Endodermal cell (in vitro differentiated cells): ENCODE results near the gene ZCCHC10. TPM values are rescaled to one million over a fixed set of nuclear protein-coding genes. Genes with fewer than 3 reads are reported as not detected.

Source experiments
- DNase-seq: peaks from one replicate; pipeline ENCODE4 v3.0.0-alpha.2; 2017
- H3K27ac ChIP-seq: 2 replicates; pipeline ENCODE4 v1.5.1; 2013; ENCODE audit warnings: mild to moderate bottlenecking, low read depth, low read length, moderate library complexity
- H3K27me3 ChIP-seq: 2 replicates; pipeline ENCODE4 v1.6.1; 2013; ENCODE audit warnings: mild to moderate bottlenecking, low read length, moderate library complexity; ENCODE audit not compliant: insufficient read depth, control insufficient read depth, poor library complexity, severe bottlenecking
- H3K36me3 ChIP-seq: 2 replicates; pipeline ENCODE4 v1.7.0; 2013; ENCODE audit warnings: mild to moderate bottlenecking, low read length, moderate library complexity; ENCODE audit not compliant: control insufficient read depth, insufficient read depth
- H3K4me1 ChIP-seq: one replicate; pipeline ENCODE4 v1.7.0; 2013; ENCODE audit warnings: low read length; ENCODE audit not compliant: control insufficient read depth, insufficient read depth
- H3K4me3 ChIP-seq: 2 replicates; pipeline ENCODE4 v1.5.1; 2013; ENCODE audit warnings: mild to moderate bottlenecking, low read length, moderate library complexity
- H3K9ac ChIP-seq: 2 replicates; pipeline ENCODE4 v1.6.1; 2013; ENCODE audit warnings: mild to moderate bottlenecking, low read length, moderate library complexity; ENCODE audit not compliant: poor library complexity, severe bottlenecking; ENCODE audit errors: extremely low read depth
- H3K9me3 ChIP-seq: 2 replicates; pipeline ENCODE4 v1.6.1; 2013; ENCODE audit warnings: mild to moderate bottlenecking, low read length, moderate library complexity; ENCODE audit not compliant: control insufficient read depth
- H3K27ac Mint-ChIP-seq: 2 replicates; pipeline ENCODE4 v1.8.0; 2020; ENCODE audit warnings: mixed read lengths
- H3K27me3 Mint-ChIP-seq: 2 replicates; pipeline ENCODE4 v1.8.0; 2021; ENCODE audit warnings: mild to moderate bottlenecking, mixed read lengths; ENCODE audit not compliant: insufficient read depth
- H3K36me3 Mint-ChIP-seq: 2 replicates; pipeline ENCODE4 v1.8.0; 2020; ENCODE audit warnings: low read depth, mixed read lengths
- H3K4me1 Mint-ChIP-seq: 2 replicates; pipeline ENCODE4 v1.8.0; 2020; ENCODE audit warnings: mixed read lengths
- H3K4me3 Mint-ChIP-seq: 2 replicates; pipeline ENCODE4 v1.8.0; 2020; ENCODE audit warnings: mild to moderate bottlenecking, moderate library complexity, mixed read lengths
- H3K9me3 Mint-ChIP-seq: 2 replicates; pipeline ENCODE4 v1.8.0; 2020; ENCODE audit warnings: mild to moderate bottlenecking, mixed read lengths
- WGBS, 2 experiments: methylation state at CpG; one replicate each; pipeline versions ENCODE4 v1.1.5 to v1.1.7; 2013; ENCODE audit warnings: missing lambda C conversion rate in 2 of 2, mixed read lengths in 1 of 2; ENCODE audit not compliant: insufficient coverage in 1 of 2, insufficient read length in 1 of 2; 5-methylcytosine and 5-hydroxymethylcytosine counted together
- total RNA-seq, 2 donors: library from RNA; stranded (reverse); fragmentation: NEBNext Ultra II Directional in 1 of 2; extraction: Animal tissue kit (Norgen Biotek cat#: 25700) in 1 of 2; gene quantifications; 2 replicates in 1 of 2; 3 replicates in 1 of 2; pipeline ENCODE4 v1.2.1, GENCODE V29; 2021
- TF ChIP-seq, protein P1 (sequence below): fragments of 200-600 bp; sonication (generic); conservative IDR thresholded peaks from 2 replicates; pipeline ENCODE4 v1.5.0; 2021; ENCODE audit warnings: antibody characterized with exemption, mild to moderate bottlenecking

The ZCCHC10 gene
- total RNA-seq, 2 donors from 2014 or later: 35.1 to 36.6 TPM

DNA sequence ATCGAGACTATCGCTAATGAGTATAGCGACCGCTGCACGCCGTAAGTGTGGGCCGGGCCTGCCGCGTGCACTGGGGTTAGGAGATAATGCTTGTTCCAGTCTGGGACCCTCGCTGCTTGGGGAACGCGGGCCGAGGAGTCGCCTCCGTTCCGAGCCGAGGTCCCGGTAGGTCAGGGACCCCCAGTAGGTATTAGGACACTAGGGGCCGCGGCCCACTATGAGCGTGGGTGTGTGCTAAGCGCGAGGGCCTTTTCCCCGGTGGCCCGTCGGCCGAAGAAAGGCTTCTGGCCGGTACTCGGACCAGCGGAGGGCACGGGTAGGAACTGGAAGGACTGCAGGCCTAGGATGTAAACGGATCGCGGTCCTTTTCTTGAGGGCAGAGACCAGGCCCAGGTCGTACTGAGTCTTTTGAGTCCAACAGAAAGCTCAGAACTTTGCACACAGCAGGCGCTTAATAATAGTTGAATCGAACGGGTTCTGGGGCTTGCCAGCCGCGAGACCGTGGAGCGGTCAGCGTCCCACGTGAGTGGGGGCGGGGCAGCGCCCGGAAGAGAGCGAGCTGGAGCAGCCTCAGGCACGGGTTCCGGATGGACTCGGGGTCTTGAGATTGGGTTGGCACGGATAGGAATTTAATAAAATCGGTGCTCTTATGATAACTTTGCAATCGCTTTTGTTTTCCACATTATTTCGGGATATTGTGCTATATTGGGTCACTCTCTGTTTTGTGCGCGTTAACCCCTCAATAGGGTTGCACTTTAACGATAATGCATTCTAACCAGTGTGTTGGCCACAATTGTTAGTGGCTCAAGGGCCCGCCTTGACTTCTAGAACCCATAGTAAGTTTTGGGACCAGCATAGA lies 26.2 kb upstream of the ZCCHC10 start:
- 1% methylated on average over 40 to 59 of the region's 59 CpGs for WGBS, 2 experiments
- peaks cover 13% of the 10 kb centered on the region for H3K36me3 Mint-ChIP-seq
- DNase-seq: peak; percentile 77
- TF ChIP-seq, protein P1, sequence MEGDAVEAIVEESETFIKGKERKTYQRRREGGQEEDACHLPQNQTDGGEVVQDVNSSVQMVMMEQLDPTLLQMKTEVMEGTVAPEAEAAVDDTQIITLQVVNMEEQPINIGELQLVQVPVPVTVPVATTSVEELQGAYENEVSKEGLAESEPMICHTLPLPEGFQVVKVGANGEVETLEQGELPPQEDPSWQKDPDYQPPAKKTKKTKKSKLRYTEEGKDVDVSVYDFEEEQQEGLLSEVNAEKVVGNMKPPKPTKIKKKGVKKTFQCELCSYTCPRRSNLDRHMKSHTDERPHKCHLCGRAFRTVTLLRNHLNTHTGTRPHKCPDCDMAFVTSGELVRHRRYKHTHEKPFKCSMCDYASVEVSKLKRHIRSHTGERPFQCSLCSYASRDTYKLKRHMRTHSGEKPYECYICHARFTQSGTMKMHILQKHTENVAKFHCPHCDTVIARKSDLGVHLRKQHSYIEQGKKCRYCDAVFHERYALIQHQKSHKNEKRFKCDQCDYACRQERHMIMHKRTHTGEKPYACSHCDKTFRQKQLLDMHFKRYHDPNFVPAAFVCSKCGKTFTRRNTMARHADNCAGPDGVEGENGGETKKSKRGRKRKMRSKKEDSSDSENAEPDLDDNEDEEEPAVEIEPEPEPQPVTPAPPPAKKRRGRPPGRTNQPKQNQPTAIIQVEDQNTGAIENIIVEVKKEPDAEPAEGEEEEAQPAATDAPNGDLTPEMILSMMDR: no peak
- Histone ChIP-seq H3K27me3 (no peaks in the 10 kb centered on the region), H3K27ac (peak overlapping the region; percentile 99), H3K36me3 (peaks cover 5% of the 10 kb centered on the region), H3K4me3 (peak overlapping the region; percentile 98), H3K9ac (peak overlapping the region; percentile 100), H3K9me3 (no peaks in the 10 kb centered on the region), H3K4me1 (peaks cover 12% of the 10 kb centered on the region)
- no peaks in the 10 kb centered on the region for H3K27me3 Mint-ChIP-seq
- H3K4me3 Mint-ChIP-seq: peak overlapping the region; percentile 95
- peak overlapping the region; percentile 100 for H3K27ac Mint-ChIP-seq
- no peaks in the 10 kb centered on the region for H3K9me3 Mint-ChIP-seq
- peaks cover 30% of the 10 kb centered on the region for H3K4me1 Mint-ChIP-seq

DNA sequence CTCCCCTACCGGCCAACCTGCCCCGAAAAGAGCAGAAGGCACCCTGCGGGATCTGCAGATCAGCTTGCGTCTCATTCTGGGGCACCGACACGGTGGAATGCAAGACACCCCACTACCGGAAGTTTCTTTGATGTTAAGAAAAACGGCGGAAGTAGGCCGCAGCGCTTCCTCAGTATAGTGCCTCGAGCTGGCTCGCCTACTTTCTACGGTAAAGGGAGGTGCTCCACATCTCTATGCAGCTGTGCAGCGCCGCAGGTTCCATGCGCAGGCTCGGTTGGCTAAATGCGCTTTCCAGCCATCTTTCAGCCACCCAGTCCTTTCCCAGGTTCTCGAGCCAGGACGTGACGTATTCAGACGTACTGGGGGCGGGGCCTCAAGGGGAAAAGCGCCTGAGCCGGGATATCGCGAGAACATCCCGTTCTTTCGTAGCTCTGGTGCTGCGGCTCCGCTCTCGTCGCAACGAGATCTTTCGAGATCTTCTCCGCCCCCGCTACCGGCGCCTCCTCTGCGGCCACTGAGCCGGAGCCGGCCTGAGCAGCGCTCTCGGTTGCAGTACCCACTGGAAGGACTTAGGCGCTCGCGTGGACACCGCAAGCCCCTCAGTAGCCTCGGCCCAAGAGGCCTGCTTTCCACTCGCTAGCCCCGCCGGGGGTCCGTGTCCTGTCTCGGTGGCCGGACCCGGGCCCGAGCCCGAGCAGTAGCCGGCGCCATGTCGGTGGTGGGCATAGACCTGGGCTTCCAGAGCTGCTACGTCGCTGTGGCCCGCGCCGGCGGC lies 25.4 kb upstream of the ZCCHC10 start, which contains the start of gene HSPA4:
Gene HSPA4, plus strand, starts transcription at position 472 of the 775 bp plus-strand sequence. Its CDS starts 238 bp downstream, at position 710.
- H3K9me3 ChIP-seq: no peaks in the 10 kb centered on the region
- peaks cover 12% of the 10 kb centered on the region for H3K4me1 ChIP-seq
- H3K36me3 ChIP-seq: peaks cover 5% of the 10 kb centered on the region
- H3K4me3 Mint-ChIP-seq: peak within 1 kb of the TSS; percentile 95
- 0 to 1% methylated on average over 35 to 68 of the region's 68 CpGs for WGBS, 2 experiments
- H3K27ac Mint-ChIP-seq: peak within 1 kb of the TSS; percentile 100
- peak within 1 kb of the TSS; percentile 98 for H3K4me3 ChIP-seq
- H3K9ac ChIP-seq: peak within 1 kb of the TSS; percentile 100
- peak; percentile 99 for DNase-seq
- TF ChIP-seq, protein P1: peak; percentile 23
- peak within 1 kb of the TSS; percentile 99 for H3K27ac ChIP-seq
- no peaks in the 10 kb centered on the region for H3K9me3 Mint-ChIP-seq
- H3K27me3 Mint-ChIP-seq: no peaks in the 10 kb centered on the region
- H3K36me3 Mint-ChIP-seq: peaks cover 13% of the 10 kb centered on the region
- no peaks in the 10 kb centered on the region for H3K27me3 ChIP-seq
- peaks cover 30% of the 10 kb centered on the region for H3K4me1 Mint-ChIP-seq

DNA sequence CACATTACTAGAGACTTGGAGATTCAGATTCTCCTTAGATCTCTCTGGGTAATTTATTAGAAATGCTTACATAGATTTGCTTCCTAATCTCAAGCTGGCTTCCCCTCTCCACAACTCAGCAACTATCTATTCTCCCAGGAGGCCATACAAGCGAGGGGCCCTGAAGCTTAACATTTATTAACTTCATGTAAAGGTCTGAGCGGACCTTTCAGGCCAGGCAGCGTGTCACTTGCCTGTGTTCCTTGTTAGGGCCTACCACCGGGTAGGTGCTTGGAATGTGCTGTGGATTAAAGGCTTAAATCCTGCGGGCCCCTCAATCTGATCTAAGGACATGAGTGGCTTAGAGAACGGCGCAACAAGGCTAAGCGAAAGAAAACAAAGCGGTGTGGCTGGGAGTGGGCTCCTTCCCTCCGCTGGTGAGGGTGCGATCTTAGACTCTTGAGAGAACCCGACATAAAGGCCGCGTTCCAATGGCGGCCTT lies 24.8 kb upstream of the ZCCHC10 start:
- Histone ChIP-seq H3K36me3 (peaks cover 5% of the 10 kb centered on the region), H3K27me3 (no peaks in the 10 kb centered on the region), H3K9ac (peak overlapping the region; percentile 100), H3K4me1 (peaks cover 12% of the 10 kb centered on the region), H3K4me3 (peak overlapping the region; percentile 98), H3K27ac (peak overlapping the region; percentile 99), H3K9me3 (no peaks in the 10 kb centered on the region)
- no peaks in the 10 kb centered on the region for H3K27me3 Mint-ChIP-seq
- DNase-seq: no peak
- 8 to 9% methylated on average over 6 to 15 of the region's 15 CpGs for WGBS, 2 experiments
- TF ChIP-seq, protein P1: no peak
- no peaks in the 10 kb centered on the region for H3K9me3 Mint-ChIP-seq
- H3K4me3 Mint-ChIP-seq: peak overlapping the region; percentile 95
- H3K4me1 Mint-ChIP-seq: peaks cover 30% of the 10 kb centered on the region
- peaks cover 13% of the 10 kb centered on the region for H3K36me3 Mint-ChIP-seq
- H3K27ac Mint-ChIP-seq: peak overlapping the region; percentile 100
